HG03103 (cell line): ENCODE data around the gene PDZD2.
"Not testable (repeated sequence)": the region's sequence is repeated elsewhere in the genome, so short reads cannot be mapped to it uniquely, and the experiment has no call there.

Source experiments
- ATAC-seq: cut with Tn5 transposase; IDR thresholded peaks from one replicate; pipeline ENCODE4 v1.9.1; 2021; ENCODE audit warnings: low read depth; ENCODE audit not compliant: unreplicated experiment

The PDZD2 gene

GRCh38 chr5:31638748-31639418 is at the start of gene PDZD2:
Gene PDZD2 (plus strand): TSS chr5:31639131.
- peak; percentile 63 for ATAC-seq

GRCh38 chr5:31593665-31594064 is 45.3 kb upstream of the PDZD2 start:
- no peak for ATAC-seq

GRCh38 chr5:31596354-31596753 is 42.6 kb upstream of the PDZD2 start:
- no peak for ATAC-seq

- no peak for ATAC-seq
Observed at GRCh38 chr5:31598640-31599611, 40.0 kb upstream of the PDZD2 start.

DNA sequence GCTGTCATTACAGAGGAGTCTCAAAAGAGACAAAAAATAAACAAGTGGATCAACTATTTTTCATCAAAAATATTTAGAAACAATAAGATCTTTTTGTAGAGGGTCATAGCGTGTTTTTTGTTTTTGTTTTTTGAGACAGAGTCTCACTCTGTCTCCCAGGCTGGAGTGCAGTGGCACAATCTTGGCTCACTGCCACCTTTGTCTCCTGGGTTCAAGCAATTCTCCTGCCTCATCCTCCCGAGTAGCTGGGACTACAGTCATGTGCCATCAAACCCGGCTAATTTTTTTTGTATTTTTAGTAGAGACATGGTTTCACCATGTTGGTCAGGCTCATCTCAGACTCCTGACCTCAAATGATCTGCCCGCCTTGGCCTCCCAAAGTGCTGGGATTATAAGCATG is 36.6 kb upstream of the PDZD2 start:
- not testable (repeated sequence) for ATAC-seq

GRCh38 chr5:31604240-31604639 is 34.7 kb upstream of the PDZD2 start:
- ATAC-seq: no peak

GRCh38 chr5:31604644-31605043 is 34.3 kb upstream of the PDZD2 start:
- ATAC-seq: no peak

GRCh38 chr5:31605920-31606319 is 33.0 kb upstream of the PDZD2 start:
- no peak for ATAC-seq

DNA sequence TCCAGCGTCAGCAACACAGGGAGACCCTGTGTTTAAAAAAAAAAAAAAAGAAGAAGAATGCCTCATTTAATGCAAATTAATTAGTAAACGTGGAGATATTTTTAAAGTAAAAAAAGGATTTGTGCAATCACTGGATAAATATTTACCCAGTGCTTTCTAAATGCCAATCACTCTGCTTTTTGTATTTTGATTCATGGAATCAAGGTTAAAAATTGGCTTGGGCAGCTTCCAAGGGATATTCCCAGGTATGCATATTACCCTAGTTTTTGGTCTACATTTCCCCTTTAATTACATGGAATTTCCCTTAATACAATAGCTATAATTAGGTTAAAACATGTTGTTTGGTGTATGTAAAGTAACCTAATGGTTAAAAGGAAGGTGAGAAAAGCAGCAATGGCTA is 31.4 kb upstream of the PDZD2 start:
- no peak for ATAC-seq

DNA sequence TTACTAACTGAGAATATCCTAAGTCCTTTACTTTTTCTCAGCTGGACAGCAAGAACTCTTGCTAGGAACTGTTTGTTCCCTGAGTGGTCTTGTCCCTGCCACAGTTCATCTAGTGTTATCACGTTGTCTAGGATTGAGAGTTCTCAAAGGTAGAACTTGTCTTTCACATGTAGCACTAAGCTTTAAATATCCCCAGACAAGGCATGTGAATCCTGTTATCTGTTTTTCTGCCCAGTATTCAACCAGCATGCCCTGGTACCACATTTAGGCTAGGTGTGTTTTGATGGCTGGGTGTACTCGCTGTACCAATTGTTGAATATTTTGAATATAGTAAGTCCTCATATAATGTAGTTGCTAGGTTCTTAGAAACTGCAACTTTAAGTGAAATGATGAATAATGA is 27.9 kb upstream of the PDZD2 start:
- ATAC-seq: no peak

DNA sequence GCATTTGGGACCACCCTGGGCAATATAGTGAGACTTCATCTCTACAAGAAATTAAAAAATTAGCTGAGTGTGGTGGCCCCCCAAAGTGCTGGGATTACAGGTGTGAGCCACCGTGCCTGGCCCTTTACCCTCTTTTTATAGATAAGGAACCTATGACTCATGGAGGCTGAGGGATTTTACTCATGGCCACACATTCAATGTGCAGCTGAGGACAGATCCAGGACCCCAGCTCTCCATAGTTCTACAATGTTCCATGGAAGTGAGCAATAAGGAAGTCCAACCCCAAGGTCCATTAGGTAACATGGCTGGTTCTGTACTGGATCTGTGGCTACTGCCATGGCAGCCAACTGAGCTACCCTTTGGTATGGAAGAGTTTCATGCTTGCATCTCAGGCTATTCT is 25.3 kb upstream of the PDZD2 start:
- no peak for ATAC-seq

- no peak for ATAC-seq
Observed at GRCh38 chr5:31614151-31615020, 24.5 kb upstream of the PDZD2 start.

DNA sequence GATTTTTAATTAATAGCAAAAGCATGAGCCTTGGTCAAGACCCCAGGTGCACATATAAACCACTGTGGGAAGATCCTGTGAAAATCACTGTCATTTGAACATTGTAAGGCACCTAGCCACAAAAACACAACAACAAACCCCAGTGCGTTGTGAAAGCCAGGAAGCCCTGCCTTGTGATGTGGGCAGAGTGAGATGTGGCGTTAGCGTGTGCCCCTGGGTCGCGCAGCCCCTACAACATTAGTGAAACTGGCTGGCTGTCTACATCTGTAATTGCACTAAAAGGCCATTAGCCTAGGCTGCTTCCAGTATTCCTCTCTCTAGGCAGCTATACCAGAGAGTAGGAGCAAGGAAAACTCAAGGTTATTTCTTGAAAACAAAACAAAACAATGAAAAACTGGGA is 21.1 kb upstream of the PDZD2 start:
- no peak for ATAC-seq

DNA sequence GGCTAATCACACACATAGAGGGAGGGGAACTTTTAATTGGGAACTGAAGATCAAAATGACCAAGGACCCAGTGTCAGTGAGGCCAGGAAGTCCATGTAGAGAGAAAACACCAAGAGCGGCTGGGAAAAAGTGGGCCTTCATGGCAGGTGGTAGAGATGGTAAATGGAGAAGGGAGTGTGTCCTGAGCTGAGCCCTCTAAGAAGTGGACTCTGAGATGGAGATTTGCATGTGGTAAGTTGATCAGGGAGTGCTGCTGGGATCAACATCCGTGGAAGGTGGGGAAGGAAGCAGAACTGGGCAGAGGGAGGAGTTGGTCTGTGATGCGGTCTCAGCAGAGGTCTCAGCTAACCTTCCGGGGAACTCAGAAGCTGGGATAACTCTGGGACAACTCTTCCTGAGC is 18.9 kb upstream of the PDZD2 start:
- ATAC-seq: no peak

GRCh38 chr5:31623249-31623648 is 15.7 kb upstream of the PDZD2 start:
- ATAC-seq: no peak

DNA sequence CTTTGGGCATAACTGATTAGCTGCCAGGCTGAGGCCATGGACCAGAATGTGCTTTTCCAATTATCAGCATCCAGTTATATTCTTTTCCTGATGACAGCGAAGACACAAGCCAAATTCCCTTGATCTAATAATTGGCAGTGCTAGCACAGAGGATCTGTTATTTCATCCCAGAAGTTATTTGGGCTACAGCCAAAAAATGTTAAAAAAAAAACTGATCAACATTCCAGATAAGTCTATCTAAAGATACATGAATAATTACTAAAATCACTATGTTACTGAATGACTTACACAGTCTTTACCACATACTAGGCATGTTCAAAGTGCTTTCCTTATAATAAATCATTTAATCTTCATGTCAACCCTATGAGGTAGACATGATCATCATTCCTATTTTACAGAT is 13.5 kb upstream of the PDZD2 start:
- ATAC-seq: no peak

- no peak for ATAC-seq
Observed at GRCh38 chr5:31626156-31626555, 12.8 kb upstream of the PDZD2 start.

DNA sequence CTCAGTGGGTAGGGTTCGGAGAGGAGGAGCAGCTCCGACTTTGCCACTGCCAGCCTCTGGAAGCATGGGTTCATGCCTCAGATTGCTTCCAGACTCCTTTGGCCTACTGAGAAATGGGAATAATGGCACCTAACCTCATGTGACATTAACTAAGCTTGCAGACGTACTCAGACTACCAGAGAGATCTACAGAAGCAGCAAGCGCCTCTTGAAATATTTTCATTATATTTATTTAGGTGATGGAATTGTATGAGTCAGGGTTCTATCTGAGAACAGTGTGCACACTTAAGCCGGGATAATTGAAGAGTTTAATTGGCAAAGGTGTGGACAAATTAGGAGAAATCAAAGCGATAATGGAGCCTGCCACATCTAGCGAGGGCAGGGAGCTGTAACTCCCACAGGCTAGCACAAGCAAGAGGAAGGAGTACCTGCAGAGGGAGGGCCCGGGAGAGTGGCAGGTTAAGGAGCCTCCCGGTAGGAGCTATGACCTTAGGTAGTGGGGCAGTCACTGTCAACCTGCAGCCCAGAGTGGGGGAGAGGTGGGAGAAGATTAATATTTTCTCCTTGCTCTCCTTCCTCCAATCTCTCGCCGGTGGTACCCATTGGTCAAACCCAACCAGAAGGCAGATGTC is 12.2 kb upstream of the PDZD2 start:
- ATAC-seq: no peak

GRCh38 chr5:31630931-31631330 is 8.0 kb upstream of the PDZD2 start:
- ATAC-seq: no peak

DNA sequence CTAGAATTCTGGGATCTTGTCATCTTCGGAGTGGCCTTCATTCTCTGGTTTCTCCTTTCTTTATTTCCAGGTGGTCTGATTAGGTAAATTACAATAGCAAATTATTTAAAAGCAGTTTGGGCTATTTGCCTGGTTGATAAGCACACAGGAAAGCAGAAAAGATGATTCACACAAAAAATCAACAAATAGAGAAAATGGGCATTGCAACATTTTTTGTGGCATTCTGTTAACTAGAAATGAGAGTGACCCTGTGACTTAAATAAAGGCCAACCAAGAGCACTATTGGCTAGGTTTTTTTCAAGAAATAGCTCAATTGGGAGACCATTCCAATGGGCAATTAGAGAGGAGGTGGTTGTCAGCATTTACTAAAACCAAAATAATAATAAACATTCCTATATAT is 6.5 kb upstream of the PDZD2 start:
- no peak for ATAC-seq
